Stimulated activated CD8-positive, alpha-beta memory T cell treated with anti-CD3 and anti-CD28 coated beads, Interleukin-4, amount 100 ng/mL, for 1 hour (primary cell): ENCODE data around the gene GNB3.
"Not testable (repeated sequence)": the region's sequence is repeated elsewhere in the genome, so short reads cannot be mapped to it uniquely, and the experiment has no call there.

Experiments used
- DNase-seq, 2 donors: peaks; one replicate each; pipeline ENCODE4 v3.0.0-alpha.2; 2020; ENCODE audit warnings: low read depth in 2 of 2, low spot score in 1 of 2

Gene GNB3

DNA sequence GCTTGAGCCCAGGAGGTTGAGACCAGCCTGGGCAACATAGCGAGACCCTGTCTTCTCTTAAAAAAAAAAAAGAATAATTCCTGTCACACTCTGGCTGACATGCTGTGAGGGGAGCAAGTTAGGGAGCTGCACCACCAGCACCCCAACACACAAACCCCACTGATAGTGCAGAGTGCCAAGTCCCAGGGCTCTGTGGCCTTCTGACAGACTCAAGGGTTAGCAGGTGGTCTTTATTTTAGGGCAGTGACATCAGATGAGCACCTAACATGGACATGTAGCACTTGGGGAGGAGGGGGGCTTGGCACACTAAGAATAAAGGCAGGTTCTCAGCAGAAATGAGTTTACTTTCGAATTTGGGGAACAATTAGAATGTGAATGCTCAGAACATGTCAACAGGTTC is 18.1 kb downstream of the GNB3 start:
- no peak for DNase-seq

DNA sequence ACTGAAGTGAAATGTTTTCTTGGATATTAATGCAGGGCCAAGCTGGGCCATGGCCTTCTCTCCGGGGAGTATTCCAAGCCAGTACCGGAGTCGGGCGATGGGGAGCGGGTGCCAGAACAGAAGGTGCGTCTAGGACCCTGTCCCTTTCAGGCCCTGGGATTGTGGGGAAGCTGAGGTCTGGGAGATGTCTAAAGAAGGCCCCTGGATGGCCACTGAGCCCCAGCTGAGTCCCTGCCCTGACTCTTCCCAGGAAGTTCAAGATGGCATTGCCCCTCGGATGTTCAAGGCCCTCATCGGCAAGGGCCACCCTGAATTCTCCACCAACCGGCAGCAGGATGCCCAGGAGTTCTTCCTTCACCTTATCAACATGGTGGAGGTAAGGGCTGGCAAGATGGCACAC is 19.4 kb downstream of the GNB3 start:
- DNase-seq, result no peak

DNA sequence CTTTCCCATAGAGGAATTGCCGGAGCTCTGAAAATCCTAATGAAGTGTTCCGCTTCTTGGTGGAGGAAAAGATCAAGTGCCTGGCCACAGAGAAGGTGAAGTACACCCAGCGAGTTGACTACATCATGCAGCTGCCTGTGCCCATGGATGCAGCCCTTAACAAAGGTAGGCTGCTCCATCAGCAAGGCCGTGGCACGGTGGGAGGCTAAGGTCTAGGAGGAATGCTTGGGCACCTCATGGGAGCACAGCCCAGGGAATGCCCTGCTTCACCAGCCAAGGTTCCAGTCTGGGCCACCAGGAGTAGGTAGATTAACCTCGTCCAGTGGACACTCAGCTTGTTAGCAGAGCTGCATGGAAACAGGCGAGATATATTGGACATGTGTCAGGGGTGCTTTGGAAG is 20.2 kb downstream of the GNB3 start:
- no peak for DNase-seq

GRCh38 chr12:6861391-6861790 is 20.7 kb downstream of the GNB3 start:
- DNase-seq, result no peak

GRCh38 chr12:6863033-6863432 is 22.3 kb downstream of the GNB3 start:
- no peak for DNase-seq

DNA sequence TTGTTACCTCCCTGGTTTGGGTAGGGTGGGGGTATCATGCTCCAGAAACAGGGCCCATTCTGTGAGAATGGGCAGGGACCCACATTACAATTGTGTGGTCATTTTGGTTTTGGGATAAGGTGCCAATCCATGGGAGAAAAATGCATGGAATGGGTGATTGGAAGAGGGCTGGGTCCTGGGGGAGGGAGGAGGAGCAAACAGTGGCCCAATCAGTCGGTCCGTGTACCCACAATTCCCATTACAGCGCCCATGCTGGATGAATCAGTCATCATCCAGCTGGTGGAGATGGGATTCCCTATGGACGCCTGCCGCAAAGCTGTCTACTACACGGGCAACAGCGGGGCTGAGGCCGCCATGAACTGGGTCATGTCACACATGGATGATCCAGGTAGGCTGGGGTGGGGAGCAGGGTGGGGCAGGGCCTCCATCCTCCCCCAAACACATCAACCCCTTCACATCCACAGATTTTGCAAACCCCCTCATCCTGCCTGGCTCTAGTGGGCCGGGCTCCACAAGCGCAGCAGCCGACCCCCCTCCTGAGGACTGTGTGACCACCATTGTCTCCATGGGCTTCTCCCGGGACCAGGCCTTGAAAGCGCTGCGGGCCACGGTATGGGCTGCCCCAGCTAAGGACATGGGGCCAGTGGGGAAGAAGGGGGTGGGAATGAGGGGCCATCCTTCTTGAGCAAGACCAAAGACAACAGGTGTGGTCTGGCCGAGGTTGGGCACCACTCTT is 23.0 kb downstream of the GNB3 start:
- no peak for DNase-seq

GRCh38 chr12:6865307-6865706 is 24.6 kb downstream of the GNB3 start:
- DNase-seq, result not testable (repeated sequence)

- DNase-seq, result no peak
Observed at GRCh38 chr12:6866163-6866919, 25.6 kb downstream of the GNB3 start.

DNA sequence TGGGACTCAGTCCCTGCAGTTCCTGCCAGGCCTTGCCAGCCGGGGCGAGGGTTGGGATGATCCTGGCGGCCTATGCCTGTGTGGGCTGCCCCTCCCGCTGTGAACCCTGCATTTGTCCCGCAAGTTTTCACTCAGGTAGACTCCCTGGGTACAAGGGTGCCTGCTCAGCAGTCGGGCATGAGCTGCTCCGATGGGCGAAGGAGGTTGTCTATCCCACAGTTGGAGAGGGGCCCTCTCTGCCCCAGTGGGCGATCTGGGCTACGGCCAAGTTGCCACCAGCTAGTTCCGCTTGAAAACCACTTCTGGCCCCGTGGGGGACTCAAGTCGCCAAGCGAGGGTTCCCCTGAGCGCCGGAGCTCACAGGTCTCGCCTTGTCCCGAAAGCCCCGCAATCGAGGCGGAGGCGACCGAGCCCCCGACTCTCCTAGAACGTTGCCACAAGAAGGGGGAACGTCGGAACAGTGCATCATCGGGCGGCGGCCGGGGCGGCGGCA is 26.2 kb downstream of the GNB3 start:
- DNase-seq, result no peak

DNA sequence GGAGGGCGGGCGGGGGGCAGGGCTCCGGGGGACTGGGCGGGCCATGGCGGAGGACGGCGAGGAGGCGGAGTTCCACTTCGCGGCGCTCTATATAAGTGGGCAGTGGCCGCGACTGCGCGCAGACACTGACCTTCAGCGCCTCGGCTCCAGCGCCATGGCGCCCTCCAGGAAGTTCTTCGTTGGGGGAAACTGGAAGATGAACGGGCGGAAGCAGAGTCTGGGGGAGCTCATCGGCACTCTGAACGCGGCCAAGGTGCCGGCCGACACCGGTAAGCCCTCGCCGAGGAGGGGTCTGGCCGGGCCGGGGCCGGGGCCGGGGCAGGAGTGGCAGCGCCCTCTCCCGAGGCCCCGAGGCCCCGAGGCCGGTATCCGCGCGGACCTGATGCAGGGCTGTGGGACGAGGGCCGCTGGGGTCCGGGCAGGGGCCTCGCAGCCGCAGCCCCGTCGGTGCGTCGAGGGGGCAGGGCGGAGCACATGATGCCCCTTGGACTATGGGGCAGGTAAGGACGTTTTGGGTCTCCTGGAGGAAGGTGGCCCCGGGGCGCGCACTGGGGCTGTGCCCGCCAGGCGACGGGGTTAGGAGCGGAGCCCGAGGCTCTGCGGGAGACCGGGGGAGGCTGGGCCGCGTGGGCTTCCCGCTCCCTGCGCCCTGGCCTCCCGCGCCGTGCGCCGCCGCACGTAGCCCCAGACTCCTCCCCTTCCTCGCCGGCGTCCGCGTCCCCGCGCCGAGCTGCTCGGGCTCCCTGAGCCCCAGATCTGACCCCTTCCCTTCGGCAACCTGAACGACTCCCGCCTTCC is 26.9 kb downstream of the GNB3 start, which contains the start of gene TPI1:
TSS of gene TPI1 (plus strand) at position 119 of the 798 bp plus-strand sequence. CDS start at position 155, 36 bp downstream.
- DNase-seq, result peak; percentile 49 to 61

GRCh38 chr12:6868211-6869048 is 27.7 kb downstream of the GNB3 start:
- DNase-seq, result no peak

DNA sequence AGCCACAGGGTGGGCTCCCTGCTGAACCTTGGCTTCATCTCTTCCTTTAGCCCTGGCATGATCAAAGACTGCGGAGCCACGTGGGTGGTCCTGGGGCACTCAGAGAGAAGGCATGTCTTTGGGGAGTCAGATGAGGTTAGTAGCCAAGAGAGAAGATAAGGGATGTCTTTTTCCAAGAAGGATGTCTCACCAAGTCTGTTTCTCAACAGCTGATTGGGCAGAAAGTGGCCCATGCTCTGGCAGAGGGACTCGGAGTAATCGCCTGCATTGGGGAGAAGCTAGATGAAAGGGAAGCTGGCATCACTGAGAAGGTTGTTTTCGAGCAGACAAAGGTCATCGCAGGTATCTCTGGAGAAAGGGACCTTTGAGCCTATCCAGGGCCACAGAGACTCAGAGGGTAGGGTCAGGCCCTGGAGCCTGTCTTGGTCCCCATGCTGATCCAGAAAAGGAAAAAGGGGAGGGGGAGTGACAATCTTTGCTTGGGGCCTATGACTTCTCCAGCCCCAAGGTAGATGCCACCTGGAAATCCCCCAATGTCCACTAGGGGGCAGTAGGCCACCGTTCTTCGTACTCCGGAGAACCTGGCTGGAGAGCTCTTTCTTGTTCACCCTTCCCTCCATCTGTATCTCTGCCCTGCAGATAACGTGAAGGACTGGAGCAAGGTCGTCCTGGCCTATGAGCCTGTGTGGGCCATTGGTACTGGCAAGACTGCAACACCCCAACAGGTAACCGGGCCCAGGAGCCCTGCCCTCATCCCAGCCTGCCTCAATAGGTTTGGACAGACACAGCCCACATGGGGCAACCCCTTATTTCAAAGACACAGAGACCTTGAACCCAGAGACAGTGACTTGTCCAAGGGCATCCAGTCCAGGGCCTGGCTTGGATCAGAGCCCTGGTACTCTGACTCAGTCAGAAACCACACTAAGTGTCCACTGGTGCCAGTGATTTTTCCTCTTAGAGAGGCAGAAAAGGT is 28.6 kb downstream of the GNB3 start:
- DNase-seq, result peak; percentile 76 to 83

DNA sequence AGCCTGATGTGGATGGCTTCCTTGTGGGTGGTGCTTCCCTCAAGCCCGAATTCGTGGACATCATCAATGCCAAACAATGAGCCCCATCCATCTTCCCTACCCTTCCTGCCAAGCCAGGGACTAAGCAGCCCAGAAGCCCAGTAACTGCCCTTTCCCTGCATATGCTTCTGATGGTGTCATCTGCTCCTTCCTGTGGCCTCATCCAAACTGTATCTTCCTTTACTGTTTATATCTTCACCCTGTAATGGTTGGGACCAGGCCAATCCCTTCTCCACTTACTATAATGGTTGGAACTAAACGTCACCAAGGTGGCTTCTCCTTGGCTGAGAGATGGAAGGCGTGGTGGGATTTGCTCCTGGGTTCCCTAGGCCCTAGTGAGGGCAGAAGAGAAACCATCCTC is 29.6 kb downstream of the GNB3 start:
- not testable (repeated sequence) for DNase-seq

- DNase-seq, result no peak
Observed at GRCh38 chr12:6871052-6871957, 30.6 kb downstream of the GNB3 start.

DNA sequence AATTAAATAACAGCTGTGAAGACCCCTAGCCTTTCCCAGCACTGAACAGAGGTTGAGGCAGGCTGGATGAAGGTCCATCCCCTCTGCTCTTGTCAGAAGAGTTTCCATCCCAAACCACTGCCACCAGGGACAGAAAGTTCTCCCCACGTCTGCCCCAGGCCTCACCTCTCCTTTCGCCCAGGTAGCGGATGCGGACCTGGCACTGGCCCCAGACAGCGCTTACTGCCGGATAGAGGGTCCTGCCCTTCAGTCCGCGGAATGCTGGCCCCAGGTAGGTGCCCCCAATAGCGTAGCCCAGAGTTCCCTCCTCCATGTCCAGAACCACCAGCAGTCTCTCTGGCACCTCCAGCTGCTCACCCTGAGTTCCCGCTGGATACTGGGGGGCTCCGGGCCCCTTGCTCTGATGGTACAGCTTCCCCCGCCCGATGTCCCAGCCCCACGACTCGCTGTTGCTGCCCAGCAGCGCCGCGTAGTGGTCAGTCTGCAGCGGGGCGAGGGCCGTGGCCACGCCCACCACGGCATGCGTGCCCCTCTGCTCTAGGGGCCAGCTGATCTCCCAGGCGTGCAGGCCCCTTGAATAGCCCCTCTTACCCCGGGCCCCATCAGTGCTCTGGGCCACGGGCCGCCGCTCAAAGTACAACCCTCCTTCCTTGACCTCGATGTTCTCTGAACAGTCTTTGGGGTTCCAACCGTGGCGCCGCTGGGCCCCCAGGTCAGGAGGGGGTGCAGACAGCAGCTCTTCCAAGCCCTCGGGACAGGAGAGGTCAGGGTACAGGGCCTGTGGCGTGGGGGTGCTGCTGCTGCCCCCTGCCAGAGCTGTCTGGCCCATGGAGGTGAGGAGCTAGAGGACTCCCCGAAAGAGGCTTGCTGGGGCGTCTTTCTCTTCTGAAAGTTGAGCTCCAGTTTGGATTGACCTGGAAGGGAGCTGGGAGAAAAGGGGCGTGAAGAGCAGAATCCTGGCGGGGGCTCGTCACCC is 31.6 kb downstream of the GNB3 start:
- peak; percentile 64 to 70 for DNase-seq

DNA sequence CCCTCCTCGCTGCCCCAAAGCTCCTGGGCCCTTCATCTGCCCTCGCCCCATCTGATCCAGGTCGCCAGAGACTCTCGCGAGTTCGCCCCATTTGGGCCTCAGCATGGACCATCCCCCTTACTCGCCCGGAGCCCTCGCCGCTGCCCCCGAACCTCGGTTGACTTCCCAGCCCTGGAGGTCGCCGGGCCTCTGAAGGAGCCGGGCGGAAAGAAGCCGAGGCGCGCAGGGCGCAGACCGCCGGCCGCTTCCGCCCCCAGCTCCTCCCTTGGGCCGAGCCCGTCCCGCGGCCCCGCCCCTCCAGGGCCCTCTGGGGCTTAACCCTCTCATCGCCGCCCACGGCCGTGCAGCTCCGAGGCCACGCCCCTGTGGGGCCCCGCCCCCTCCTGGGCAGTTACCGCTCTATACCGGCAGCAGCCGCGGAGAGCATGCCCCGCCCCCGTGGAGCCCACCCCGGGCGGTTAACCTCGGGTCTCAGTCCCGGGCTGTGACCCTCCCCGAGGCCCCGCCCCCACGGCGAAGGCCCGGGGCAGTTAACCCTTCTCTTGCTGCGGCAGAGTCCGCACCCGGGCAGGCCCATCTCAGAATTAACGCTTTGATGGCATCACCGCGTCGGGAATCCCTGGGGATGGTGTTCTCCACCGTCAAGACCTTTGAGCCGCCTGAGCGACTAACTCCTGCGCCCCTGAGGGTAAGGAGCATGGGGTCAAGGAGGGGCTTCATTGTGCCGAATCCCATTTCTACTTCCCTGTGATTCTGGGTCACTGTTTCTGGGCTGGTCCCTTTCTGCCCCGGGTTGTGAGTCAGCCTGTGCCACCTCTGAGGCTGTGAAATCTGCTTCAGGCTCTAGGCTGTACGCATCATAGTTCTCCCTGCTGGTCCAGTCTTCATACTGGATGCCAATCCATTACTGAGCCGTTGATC is 32.6 kb downstream of the GNB3 start, which contains the start of gene SPSB2:
TSS of gene SPSB2 (minus strand) at position 210 of the 921 bp plus-strand sequence. CDS start 402 bp downstream, outside the sequence.
- peak; percentile 98 for DNase-seq
